Measurements from ENCODE around the gene LYRM1.

- TF ChIP-seq CTCF (IDR thresholded peaks at IDR 0.05; ENCODE audit: low read depth, low read length, poor library complexity, severe bottlenecking) (no peak), EZH2phosphoT487 (IDR thresholded peaks at IDR 0.05; ENCODE audit: borderline replicate concordance, low read length) (no peak)
Measured at GRCh38 chr16:20948444-20948843, 47.9 kb downstream of the LYRM1 start.
